Panc1 (cell line): ENCODE data around the gene GALNTL6.

ENCODE experiments used
- POLR2AphosphoS5 ChIP-seq: IDR thresholded peaks from 2 replicates; pipeline ENCODE4 v1.6.1; 2012; ENCODE audit warnings: mild to moderate bottlenecking, low read depth, low read length, moderate library complexity
- TCF7L2 ChIP-seq: IDR thresholded peaks from 2 replicates; pipeline ENCODE4 v1.6.1; 2011; ENCODE audit warnings: mild to moderate bottlenecking, low read depth, low read length, inconsistent platforms
- TF ChIP-seq, protein P1 (sequence below): fragments of 450-650 bp; IDR thresholded peaks from 2 replicates; pipeline ENCODE4 v1.5.1; 2017; ENCODE audit warnings: mild to moderate bottlenecking

GRCh38 chr4:172554588-172554987 is 741.4 kb downstream of the GALNTL6 start:
- TF ChIP-seq, protein P1, sequence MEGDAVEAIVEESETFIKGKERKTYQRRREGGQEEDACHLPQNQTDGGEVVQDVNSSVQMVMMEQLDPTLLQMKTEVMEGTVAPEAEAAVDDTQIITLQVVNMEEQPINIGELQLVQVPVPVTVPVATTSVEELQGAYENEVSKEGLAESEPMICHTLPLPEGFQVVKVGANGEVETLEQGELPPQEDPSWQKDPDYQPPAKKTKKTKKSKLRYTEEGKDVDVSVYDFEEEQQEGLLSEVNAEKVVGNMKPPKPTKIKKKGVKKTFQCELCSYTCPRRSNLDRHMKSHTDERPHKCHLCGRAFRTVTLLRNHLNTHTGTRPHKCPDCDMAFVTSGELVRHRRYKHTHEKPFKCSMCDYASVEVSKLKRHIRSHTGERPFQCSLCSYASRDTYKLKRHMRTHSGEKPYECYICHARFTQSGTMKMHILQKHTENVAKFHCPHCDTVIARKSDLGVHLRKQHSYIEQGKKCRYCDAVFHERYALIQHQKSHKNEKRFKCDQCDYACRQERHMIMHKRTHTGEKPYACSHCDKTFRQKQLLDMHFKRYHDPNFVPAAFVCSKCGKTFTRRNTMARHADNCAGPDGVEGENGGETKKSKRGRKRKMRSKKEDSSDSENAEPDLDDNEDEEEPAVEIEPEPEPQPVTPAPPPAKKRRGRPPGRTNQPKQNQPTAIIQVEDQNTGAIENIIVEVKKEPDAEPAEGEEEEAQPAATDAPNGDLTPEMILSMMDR, result no peak
- TF ChIP-seq TCF7L2, result no peak
- no peak for TF ChIP-seq POLR2AphosphoS5
